GM18873 (cell line): ENCODE data around the gene TDRD15.
"Not testable (repeated sequence)": the region's sequence is repeated elsewhere in the genome, so short reads cannot be mapped to it uniquely, and the experiment has no call there.

Experiments
- ATAC-seq: cut with Tn5 transposase; IDR thresholded peaks from one replicate; pipeline ENCODE4 v1.9.1; 2021; ENCODE audit warnings: mild to moderate bottlenecking, moderate library complexity, moderate number of reproducible peaks; ENCODE audit not compliant: unreplicated experiment, low FRiP score

The TDRD15 gene

GRCh38 chr2:21123473-21124393, at the start of gene TDRD15:
TDRD15 (plus strand) TSS chr2:21123968; CDS start chr2:21137468, 13,500 bp downstream.
- ATAC-seq, result no peak

DNA sequence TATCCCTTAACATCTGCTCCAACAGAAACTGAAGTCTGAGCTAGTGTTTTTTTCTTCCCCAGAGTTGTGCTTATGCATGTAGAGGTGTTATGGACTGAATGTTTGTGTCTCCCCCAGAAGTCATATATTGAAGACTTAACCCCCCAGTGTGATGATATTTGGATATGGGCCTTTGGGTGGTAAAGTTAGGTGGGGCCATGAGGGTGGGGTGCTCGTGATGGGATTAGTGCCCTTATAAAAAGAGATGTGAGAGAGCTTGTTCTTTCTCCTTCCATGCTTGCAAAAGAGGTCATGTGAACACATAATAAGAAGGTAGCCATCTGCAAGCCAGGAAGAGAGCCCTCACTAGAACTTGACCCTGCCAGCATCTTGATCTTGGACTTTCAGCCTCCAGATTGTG, 45.5 kb upstream of the TDRD15 start:
- ATAC-seq, result no peak

DNA sequence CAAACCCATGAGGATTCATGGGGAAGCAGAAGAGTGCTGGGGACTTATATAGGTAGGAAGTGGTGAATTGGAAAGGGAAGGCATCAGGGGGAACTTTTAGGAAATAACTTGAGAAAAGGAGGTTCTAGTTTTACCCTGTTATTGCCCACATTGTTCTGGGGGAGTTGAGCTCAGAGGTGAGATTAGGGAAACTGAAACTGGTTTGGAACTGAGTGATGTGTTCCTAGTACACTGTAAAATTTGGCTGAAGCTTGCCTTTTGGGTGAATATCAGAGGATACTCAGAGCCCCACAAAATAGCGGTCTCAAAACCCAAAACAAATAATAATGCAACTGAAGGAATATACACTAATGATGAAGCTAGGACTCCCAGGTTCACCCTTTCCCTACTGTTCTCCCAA, 40.3 kb upstream of the TDRD15 start:
- ATAC-seq, result no peak

- ATAC-seq, result no peak
Observed at GRCh38 chr2:21084401-21084800, 39.4 kb upstream of the TDRD15 start.

DNA sequence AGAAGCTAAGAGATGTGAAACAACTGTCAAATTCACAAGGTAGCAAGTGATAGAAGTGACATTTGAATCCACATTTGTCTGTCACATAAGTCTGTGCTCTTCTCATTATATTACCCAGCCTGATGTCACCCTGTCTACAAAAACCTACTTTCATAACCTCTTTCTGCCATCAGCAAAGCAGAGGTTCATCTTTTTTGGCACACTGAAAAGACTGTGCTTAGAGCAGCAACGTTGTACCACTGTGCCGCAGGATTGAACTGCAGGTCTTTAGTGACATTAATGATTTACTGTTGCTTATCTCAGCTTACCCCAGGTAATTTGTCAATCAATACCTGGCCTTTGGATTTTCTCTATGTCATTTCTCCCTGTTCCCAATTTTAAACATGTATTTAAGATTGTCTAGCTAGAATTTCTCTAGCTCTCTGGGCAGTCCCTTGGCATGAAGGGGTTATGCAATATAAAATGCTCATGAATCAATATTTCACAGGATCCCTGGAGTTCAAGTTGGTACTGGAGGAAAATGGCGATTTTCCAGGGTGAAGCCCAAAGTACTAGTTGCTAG, 31.4 kb upstream of the TDRD15 start:
- ATAC-seq, result no peak

- ATAC-seq, result no peak
Observed at GRCh38 chr2:21095178-21095577, 28.6 kb upstream of the TDRD15 start.

- no peak for ATAC-seq
Observed at GRCh38 chr2:21095714-21096113, 28.1 kb upstream of the TDRD15 start.

DNA sequence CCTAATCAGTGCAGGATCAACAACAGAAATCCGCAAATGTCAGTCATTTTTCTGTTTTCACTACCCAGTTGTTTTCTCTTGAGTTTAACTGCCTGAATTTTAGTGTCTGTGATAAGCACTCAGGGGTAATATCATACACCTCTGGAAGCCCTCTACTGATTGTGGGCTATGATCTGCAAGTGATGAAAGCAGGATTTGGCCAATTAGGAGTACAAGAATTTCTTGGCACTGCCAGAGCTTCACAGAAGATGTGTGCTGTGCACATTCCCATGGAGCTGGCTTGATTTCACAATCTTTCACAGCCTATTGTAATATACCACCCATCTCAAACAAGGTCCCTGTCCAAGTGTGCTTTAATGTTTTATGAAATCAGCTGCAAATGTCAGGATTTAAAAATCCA, 27.3 kb upstream of the TDRD15 start:
- no peak for ATAC-seq

- ATAC-seq, result no peak
Observed at GRCh38 chr2:21097331-21097730, 26.4 kb upstream of the TDRD15 start.

GRCh38 chr2:21098294-21098693, 25.5 kb upstream of the TDRD15 start:
- no peak for ATAC-seq

GRCh38 chr2:21099281-21099907, 24.4 kb upstream of the TDRD15 start:
- no peak for ATAC-seq

GRCh38 chr2:21101514-21102155, 22.1 kb upstream of the TDRD15 start:
- ATAC-seq, result not testable (repeated sequence)

DNA sequence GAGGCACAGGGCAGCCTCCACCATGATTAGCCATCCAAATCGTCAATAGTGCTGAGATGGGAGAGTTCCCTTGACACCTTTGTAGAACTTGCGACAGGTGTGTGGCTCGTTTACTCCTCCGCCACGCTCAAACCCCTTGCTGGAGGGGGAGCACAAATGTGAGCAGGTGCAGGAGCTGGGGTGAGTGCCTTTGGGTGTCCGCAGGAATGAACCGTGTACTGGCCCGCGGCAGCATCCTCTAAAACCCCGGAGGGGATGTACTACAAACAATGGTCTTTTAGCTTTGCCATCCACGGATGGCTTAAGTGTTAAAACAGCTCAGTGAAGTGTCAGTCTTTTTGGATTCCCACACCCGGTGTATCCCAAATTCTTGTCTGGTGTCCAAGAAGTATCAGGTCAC, 21.4 kb upstream of the TDRD15 start:
- no peak for ATAC-seq

DNA sequence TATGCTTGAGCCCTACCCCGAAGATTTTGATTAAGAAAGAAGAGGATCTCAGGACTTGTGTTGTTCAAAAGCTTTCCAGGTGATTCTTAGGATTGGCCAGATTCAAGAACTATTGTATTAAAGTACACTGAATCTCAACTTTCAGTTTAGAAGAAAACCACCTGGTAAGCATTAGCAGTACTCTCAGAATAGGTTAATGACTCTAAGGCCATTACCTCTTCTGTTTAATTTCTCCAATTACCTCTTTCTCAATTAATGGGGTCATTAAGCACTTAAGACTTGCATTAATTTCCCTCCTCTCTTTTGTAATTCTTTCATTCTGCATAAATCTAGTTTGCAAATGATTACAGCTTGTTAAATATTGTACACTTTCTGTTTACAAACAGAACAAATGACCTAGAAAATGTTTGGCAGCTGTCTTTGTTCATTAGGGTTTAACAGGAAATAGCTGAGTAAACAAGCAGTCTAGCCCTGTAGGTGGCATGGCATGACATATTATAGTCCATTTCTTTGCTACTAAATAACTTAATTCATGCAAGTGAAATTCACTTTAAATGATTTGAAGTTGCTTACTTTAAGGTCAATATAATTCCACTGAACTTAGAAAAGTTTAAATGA, 20.4 kb upstream of the TDRD15 start:
- ATAC-seq, result no peak

DNA sequence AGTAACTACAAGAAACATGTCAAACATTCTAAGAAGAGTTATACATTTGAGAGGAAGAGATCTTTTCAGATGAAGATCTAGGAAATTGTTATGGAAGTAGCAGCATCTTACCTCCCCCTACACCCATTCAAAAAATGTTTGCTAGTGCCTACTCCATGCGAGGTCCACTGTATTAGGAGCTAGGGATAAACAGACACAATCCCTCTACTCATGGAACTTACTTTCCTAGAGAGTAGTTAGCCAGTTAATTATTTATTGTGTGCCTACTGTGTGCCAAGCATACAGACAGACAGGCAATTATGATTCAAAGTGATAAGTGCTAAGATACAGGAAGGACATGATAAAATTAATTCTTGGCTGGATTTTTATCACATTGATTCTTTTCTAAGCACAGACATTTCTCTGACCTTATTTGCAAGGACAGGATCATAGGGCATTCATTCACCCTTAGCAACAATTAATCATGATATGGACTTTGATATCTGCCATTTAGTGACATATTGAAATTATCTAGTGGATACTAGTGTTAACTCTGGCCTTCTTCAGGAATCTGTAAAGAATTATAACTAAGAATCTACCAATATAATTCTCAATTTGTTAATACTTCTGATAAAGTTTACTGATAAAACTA, 19.6 kb upstream of the TDRD15 start:
- ATAC-seq, result no peak

DNA sequence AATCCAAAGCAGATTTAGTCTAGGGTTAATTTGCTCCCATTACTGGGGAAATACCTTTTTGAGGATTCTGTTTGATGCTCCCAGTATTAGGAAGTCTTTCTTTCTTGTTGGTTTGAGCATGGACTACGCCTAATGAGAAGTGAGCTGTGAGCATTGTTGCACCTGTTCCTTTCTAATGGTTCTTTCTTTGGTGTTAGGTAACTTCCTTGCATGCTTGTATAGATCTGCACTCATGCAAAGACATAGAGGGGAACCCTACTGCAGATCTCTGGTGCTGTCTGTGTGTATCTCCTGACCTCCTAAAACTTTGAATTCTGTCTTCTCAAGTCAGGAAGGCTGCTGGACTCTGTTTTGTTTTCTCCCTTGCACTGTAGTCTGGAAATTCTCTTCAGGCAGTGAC, 12.8 kb upstream of the TDRD15 start:
- ATAC-seq, result no peak

DNA sequence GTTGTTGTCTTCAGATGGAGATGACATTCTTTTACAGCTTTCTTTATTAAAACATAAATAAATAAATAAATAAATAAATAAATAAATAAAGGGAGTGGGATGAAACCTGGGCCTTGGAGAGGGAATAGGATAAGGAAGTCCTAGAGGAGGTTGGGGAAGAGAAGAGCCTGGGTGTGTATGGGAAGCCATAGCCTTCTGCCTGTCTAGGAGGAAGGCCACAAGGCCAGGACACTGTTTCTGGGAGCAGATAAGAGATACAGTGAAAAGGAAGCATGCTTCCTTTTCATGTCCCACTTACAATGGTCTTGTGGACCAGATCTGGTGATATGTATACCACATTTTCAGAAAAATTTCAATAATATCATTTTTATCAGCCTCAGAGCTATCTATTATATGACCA, 6.1 kb upstream of the TDRD15 start:
- no peak for ATAC-seq

DNA sequence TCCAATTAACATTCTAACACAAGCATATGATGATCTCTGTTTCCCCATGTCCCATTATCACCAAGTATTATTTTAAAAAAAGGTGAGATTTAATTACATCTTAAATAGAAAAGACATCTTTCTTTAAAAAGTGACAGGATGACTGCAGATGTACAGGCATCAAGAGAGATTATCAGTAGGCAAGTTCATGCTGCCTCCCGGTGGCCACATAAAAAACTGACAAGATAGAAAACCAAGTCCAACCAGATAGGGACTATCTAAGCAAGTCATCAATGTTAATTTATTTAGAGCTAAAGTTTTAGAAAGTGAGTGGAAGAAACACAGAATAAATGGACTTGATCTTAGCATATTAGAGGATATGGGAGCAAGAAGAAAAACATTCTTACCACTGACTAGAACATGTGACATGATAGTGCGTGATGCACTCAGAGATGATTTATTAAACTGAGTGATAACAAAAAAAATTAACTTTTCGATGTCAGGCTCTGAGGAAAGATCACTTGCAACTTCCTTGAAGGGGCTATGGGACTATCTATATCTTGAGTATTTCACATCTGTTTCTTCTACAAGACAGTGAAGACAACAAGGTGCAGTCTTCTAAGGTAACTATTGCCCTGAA, 5.4 kb upstream of the TDRD15 start:
- no peak for ATAC-seq

DNA sequence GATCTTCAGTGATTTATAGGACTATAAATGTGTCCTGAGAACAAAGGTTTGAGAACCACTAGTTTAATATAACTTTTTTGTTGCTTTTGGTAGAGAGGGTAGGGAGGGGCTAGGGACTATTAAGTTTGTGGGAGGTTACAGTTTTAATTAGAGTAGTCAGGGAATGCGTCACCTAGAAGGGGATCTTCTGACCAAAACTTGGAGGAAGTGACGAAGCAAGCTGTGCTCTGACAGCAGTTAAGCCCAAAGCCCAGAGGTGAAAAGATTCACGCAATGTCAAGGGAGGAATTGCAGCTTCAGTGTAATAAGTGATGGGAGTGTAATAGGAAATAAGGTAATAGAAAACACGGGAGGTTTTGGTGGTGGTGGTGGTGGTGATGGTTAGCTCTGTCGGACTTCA, 8.1 kb downstream of the TDRD15 start:
- no peak for ATAC-seq

DNA sequence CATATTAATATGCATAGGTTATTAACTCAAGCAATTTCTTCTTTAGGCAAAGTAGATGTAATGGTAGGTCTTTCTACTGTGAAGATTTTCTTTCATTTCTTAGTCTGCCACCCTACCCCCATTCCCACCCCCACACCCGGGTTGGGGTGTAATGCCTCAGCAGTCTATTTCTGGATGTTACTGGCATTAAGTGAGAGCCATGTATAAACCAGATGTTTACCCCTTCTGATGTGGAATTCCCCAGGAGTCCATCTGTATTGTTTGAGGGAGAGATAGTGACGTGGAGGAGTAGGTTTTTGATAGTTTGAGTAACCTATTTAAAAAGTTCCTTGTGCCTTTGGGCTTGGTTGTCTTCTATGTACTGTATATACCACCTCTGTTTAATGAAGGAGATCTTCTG, 11.8 kb downstream of the TDRD15 start:
- no peak for ATAC-seq
